Astrocyte of the cerebellum (primary cell): ENCODE measurements around the gene HMGXB4.
"Not testable (repeated sequence)": the region's sequence is repeated elsewhere in the genome, so short reads cannot be mapped to it uniquely, and the experiment has no call there.

Experiments
- DNase-seq: peaks from one replicate; pipeline ENCODE4 v3.0.0-alpha.2; 2011; ENCODE audit warnings: low read depth
- H3K4me3 ChIP-seq: 2 replicates; pipeline ENCODE4 v1.5.1; 2011; ENCODE audit warnings: mild to moderate bottlenecking, low read depth, low read length, moderate library complexity
- CTCF ChIP-seq: IDR thresholded peaks from 2 replicates; pipeline ENCODE4 v1.5.1; 2012; ENCODE audit warnings: low read length, low read depth, moderate library complexity, mild to moderate bottlenecking; ENCODE audit errors: missing control alignments
- in situ Hi-C: cut with HindIII; loops from 2 replicates; pipeline ENCODE4 v1.10.0; 2017; ENCODE audit warnings: low sequenced_read_pairs

Gene HMGXB4

GRCh38 chr22:35226958-35227647 lies 30.2 kb upstream of the HMGXB4 start:
- in situ Hi-C loops: no loop called here
- TF ChIP-seq CTCF: no peak
- no peak for DNase-seq
- no peak overlapping the region for H3K4me3 ChIP-seq

- DNase-seq: no peak
- in situ Hi-C loops: no loop called here
- no peak for TF ChIP-seq CTCF
- no peak overlapping the region for H3K4me3 ChIP-seq
Observed at GRCh38 chr22:35229865-35230264, 27.4 kb upstream of the HMGXB4 start.

GRCh38 chr22:35230417-35230816 lies 26.9 kb upstream of the HMGXB4 start:
- no peak for DNase-seq
- TF ChIP-seq CTCF: no peak
- in situ Hi-C loops: no loop called here
- no peak overlapping the region for H3K4me3 ChIP-seq

GRCh38 chr22:35230839-35231584 lies 26.3 kb upstream of the HMGXB4 start:
- in situ Hi-C loops: no loop called here
- no peak for TF ChIP-seq CTCF
- H3K4me3 ChIP-seq: no peak overlapping the region
- no peak for DNase-seq

- in situ Hi-C loops: no loop called here
- peak; percentile 42 for DNase-seq
- TF ChIP-seq CTCF: peak; percentile 97
- no peak overlapping the region for H3K4me3 ChIP-seq
Observed at GRCh38 chr22:35231585-35232084, 25.7 kb upstream of the HMGXB4 start.

GRCh38 chr22:35238749-35239148 lies 18.5 kb upstream of the HMGXB4 start:
- in situ Hi-C loops, DNase-seq: not testable (repeated sequence)

GRCh38 chr22:35244507-35244906 lies 12.8 kb upstream of the HMGXB4 start:
- DNase-seq, H3K4me3 ChIP-seq, in situ Hi-C loops: not testable (repeated sequence)

More at GRCh38 chr22:35238749-35239148, 18.5 kb upstream of the HMGXB4 start:
- not testable (repeated sequence) for H3K4me3 ChIP-seq
